Neutrophil (primary cell): ENCODE data around the gene IRS1.

ENCODE experiments used
- H3K27ac ChIP-seq: fragments of 200-600 bp; sonication (generic); 2 replicates; pipeline ENCODE4 v1.5.1; 2016; ENCODE audit warnings: mild to moderate bottlenecking, moderate library complexity
- H3K27me3 ChIP-seq: fragments of 200-600 bp; sonication (generic); 2 replicates; pipeline ENCODE4 v1.6.0; 2016; ENCODE audit warnings: mild to moderate bottlenecking
- H3K36me3 ChIP-seq: fragments of 200-600 bp; sonication (generic); 2 replicates; pipeline ENCODE4 v1.5.1; 2017
- H3K4me1 ChIP-seq, 2 experiments: fragments of 200-600 bp in 1 of 2; sonication (generic) in 1 of 2; 1 replicate in 1 of 2; 2 replicates in 1 of 2; pipeline versions ENCODE4 v1.5.1 to v1.6.1; 2013 to 2016; ENCODE audit warnings: low read depth in 1 of 2, low read length in 1 of 2, mild to moderate bottlenecking in 1 of 2, moderate library complexity in 1 of 2; ENCODE audit not compliant: control insufficient read depth in 1 of 2, insufficient read depth in 1 of 2
- H3K4me3 ChIP-seq, 2 experiments: fragments of 200-600 bp in 1 of 2; sonication (generic) in 1 of 2; 1 replicate in 1 of 2; 2 replicates in 1 of 2; pipeline ENCODE4 v1.5.1; 2013 to 2016; ENCODE audit warnings: low read depth in 1 of 2, low read length in 1 of 2, mild to moderate bottlenecking in 1 of 2, moderate library complexity in 1 of 2
- H3K9me3 ChIP-seq: fragments of 200-600 bp; sonication (generic); 2 replicates; pipeline ENCODE4 v1.5.1; 2016
- TF ChIP-seq, protein P1 (sequence below): fragments of 200-600 bp; sonication (generic); IDR thresholded peaks from 2 replicates; pipeline ENCODE4 v1.5.1; 2016; ENCODE audit warnings: antibody characterized with exemption

The IRS1 gene

DNA sequence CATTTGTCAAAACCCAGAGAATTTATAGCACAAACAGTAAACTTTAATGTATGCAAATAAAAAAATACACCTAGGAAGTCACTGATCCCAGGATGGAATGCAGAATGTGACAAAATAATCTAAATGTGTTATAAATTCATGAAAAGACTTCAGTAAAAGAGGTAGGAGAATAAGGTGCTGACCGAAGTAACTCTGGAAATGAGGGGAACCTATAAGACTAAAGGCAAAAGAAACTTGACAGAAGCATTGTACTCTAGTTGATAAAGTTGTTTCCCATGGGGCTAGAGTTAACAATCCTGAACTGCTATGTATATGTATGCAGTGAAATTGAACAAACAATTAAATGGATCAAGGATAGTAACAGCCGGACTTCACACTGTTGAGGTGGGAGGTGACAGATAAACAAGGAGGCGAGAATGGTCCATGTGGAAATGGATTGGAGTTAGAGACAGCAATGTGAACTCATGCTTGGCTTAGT is 24.5 kb downstream of the IRS1 start:
- H3K4me3 ChIP-seq: no peak overlapping the region
- H3K27me3 ChIP-seq: peaks cover 7% of the 10 kb centered on the region
- H3K9me3 ChIP-seq: no peaks in the 10 kb centered on the region
- no peaks in the 10 kb centered on the region for H3K4me1 ChIP-seq
- TF ChIP-seq, protein P1, sequence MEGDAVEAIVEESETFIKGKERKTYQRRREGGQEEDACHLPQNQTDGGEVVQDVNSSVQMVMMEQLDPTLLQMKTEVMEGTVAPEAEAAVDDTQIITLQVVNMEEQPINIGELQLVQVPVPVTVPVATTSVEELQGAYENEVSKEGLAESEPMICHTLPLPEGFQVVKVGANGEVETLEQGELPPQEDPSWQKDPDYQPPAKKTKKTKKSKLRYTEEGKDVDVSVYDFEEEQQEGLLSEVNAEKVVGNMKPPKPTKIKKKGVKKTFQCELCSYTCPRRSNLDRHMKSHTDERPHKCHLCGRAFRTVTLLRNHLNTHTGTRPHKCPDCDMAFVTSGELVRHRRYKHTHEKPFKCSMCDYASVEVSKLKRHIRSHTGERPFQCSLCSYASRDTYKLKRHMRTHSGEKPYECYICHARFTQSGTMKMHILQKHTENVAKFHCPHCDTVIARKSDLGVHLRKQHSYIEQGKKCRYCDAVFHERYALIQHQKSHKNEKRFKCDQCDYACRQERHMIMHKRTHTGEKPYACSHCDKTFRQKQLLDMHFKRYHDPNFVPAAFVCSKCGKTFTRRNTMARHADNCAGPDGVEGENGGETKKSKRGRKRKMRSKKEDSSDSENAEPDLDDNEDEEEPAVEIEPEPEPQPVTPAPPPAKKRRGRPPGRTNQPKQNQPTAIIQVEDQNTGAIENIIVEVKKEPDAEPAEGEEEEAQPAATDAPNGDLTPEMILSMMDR: no peak
- no peak overlapping the region for H3K27ac ChIP-seq
- no peaks in the 10 kb centered on the region for H3K36me3 ChIP-seq

DNA sequence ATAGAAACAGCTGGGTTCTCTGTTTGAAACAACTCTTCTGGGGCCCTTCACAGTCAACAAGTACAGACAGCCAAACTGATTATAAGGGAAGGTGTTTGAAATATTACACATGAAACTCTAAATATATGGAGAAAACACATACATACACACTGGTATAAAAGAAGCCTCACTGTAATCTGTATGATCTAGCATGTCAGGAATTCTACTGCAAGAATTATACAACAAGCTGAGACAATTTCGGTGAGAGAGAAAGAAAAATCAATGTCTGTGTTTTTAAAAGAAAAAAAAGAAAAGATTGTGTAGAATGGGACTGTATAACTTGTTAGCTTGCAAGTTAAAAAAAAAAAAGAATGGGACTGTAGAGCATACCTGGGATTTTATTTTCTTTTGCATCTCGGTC is 26.3 kb downstream of the IRS1 start:
- H3K27me3 ChIP-seq: peaks cover 7% of the 10 kb centered on the region
- TF ChIP-seq, protein P1: no peak
- H3K4me3 ChIP-seq: no peak overlapping the region
- no peaks in the 10 kb centered on the region for H3K9me3 ChIP-seq
- H3K27ac ChIP-seq: no peak overlapping the region
- no peaks in the 10 kb centered on the region for H3K4me1 ChIP-seq
- H3K36me3 ChIP-seq: no peaks in the 10 kb centered on the region

DNA sequence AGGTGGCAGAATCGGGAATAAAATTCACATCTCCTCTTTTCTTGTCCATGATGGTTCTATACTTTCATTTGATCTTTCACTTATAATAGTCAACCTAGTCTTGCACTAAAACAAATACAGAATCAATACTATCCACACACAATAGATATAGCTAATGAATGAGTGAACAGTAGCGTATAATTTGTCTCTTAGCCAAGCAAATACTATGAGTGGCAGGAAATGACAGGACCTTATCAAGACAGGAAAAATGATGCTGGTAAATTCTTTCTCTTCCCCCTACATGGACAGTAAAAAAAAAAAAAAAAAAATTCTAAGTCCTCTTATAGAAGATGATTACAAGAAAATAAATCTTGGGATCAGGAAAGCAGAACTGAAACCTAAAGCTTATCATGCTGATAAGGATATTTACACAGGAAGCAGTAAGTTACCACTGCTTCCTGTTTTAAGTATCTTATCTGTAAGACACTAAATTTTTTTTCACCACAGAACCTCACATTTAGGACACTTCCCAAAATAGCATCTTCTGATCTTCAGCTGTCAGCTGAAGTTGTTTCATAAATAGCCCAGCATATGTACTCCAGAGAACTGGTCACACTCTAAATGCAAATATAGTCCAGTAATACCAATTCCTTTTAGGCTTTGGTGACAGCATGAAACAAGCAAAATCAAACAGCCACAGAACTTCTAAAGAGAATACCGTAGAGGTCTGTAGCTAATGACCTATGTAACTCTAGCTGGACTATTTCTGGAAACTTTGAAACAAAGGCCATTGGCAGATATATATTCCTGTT is 27.0 kb downstream of the IRS1 start:
- Histone ChIP-seq H3K27me3 (peaks cover 7% of the 10 kb centered on the region), H3K9me3 (no peaks in the 10 kb centered on the region), H3K27ac (no peak overlapping the region), H3K4me1 (no peaks in the 10 kb centered on the region), H3K4me3 (no peak overlapping the region), H3K36me3 (no peaks in the 10 kb centered on the region)
- TF ChIP-seq, protein P1: no peak

DNA sequence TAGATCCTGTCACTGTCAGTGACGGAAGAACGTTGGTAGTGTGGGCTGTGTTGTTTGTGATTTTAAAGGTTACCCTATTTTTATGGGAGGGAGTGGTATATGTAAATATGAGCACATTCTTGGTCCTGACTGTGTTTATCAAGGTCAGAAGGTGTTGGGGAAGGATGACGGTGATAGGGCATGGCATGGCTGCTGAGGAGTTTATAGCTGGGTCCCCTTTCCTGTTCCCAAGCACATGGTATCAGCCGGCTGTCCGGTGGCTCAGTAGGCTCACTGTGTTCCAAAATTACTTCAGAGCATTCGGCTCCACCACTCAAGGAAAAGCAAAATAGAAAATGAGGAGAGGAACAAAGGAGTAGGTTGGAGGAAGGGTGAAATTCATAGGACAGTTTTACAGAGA is 28.6 kb downstream of the IRS1 start:
- Histone ChIP-seq H3K36me3 (no peaks in the 10 kb centered on the region), H3K4me1 (no peaks in the 10 kb centered on the region), H3K9me3 (no peaks in the 10 kb centered on the region), H3K27ac (no peak overlapping the region), H3K27me3 (peaks cover 7% of the 10 kb centered on the region), H3K4me3 (no peak overlapping the region)
- TF ChIP-seq, protein P1: no peak

DNA sequence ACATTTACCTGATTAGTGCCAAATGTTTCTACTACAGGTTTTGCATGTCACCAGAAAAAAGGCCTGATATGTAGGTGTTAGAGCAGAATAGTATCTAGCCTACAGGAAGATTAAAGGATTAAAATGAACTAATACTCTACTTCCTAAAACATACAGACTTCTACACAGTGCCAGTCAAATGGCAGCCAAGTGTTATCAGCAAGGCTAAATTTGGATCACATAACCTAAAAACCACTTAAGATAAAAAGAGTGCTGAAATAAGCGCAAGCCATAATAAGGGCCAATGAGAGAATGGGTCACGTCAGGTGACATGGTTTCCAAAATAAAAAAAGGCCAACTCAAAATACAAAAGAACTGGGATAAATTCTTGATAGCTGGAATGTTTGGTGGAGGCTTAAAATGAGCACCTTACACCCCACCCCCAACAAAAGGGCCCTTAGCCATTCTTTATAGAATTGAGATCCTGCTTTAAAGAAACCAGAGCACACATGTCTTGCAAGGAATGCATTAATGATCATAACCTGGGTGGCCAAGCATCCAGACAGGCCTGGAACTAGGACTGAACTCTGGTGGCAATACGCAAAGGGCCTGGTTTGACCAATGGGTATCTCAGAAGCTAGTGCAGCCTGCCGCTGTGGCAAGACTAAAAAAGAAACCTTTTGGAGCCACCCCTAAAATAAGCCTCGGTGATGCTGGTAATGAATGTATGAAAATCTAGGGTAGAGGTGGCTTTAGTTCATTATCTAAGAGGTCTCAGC is 32.4 kb downstream of the IRS1 start:
- H3K36me3 ChIP-seq: no peaks in the 10 kb centered on the region
- H3K9me3 ChIP-seq: no peaks in the 10 kb centered on the region
- H3K27me3 ChIP-seq: peaks cover 7% of the 10 kb centered on the region
- TF ChIP-seq, protein P1: no peak
- no peak overlapping the region for H3K4me3 ChIP-seq
- no peaks in the 10 kb centered on the region for H3K4me1 ChIP-seq
- H3K27ac ChIP-seq: no peak overlapping the region
